Sigmoid colon (tissue), 7 donors: ENCODE results near the gene STOX2. TPM values are rescaled to one million over a fixed set of nuclear protein-coding genes. Genes with fewer than 3 reads are reported as not detected.

Experiments
- DNase-seq: peaks from one replicate; pipeline ENCODE4 v3.0.0-alpha.2; 2019
- H3K27ac ChIP-seq, 4 donors: fragments of 200-600 bp; sonication (generic); one replicate each; pipeline ENCODE4 v1.5.1; 2016 to 2019; ENCODE audit warnings: mild to moderate bottlenecking in 1 of 4
- H3K27me3 ChIP-seq, 3 donors: fragments of 200-600 bp; sonication (generic); one replicate each; pipeline ENCODE4 v1.5.1; 2019; ENCODE audit warnings: mild to moderate bottlenecking in 1 of 3
- H3K36me3 ChIP-seq, 4 donors: fragments of 200-600 bp; sonication (generic); one replicate each; pipeline ENCODE4 v1.5.1; 2016 to 2019
- H3K4me1 ChIP-seq, 4 donors: fragments of 200-600 bp; sonication (generic); one replicate each; pipeline ENCODE4 v1.5.1; 2017 to 2019
- H3K4me3 ChIP-seq, 4 donors: fragments of 200-600 bp; sonication (generic); one replicate each; pipeline ENCODE4 v1.5.1; 2017 to 2019; ENCODE audit warnings: mild to moderate bottlenecking in 2 of 4, moderate library complexity in 1 of 4
- H3K9me3 ChIP-seq, 4 donors: fragments of 200-600 bp in 3 of 4; sonication (generic) in 3 of 4; one replicate each; pipeline versions ENCODE4 v1.5.1 to v1.6.1; 2013 to 2019
- EP300 ChIP-seq, 4 donors: sonication (generic); formaldehyde crosslinking; IDR thresholded peaks; one replicate each; pipeline ENCODE4 v1.6.1; 2017; ENCODE audit warnings: antibody characterized with exemption in 4 of 4
- POLR2A ChIP-seq, 2 donors: fragments of 450-650 bp; IDR thresholded peaks; one replicate each; pipeline ENCODE4 v1.6.1; 2016; ENCODE audit warnings: antibody characterized with exemption in 2 of 2, mild to moderate bottlenecking in 2 of 2, moderate library complexity in 2 of 2
- POLR2AphosphoS5 ChIP-seq, 4 donors: sonication (generic); formaldehyde crosslinking; IDR thresholded peaks; one replicate each; pipeline ENCODE4 v1.6.1; 2017; ENCODE audit warnings: antibody characterized with exemption in 4 of 4
- WGBS, 2 donors: extraction: QIAGEN DNeasy Blood & Tissue Kit; methylation state at CpG; one replicate each; pipeline ENCODE4 v1.1.7; 2013; 5-methylcytosine and 5-hydroxymethylcytosine counted together
- intact Hi-C: fragments of 100-400 bp; cut with DNase I; formaldehyde crosslinking; loops from one replicate; pipeline ENCODE4 v1.15.1; 2023
- polyA plus RNA-seq, 3 donors: library from polyadenylated mRNA; stranded (reverse); fragments of 200-250 nt; gene quantifications; one replicate each; pipeline ENCODE4 v1.2.3, GENCODE V29; 2013
- total RNA-seq, 4 donors: library from RNA; depleted of rRNA; stranded (reverse); fragments of >200 nt; gene quantifications; one replicate each; pipeline ENCODE4 v1.1.0, GENCODE V29; 2016
- TF ChIP-seq, protein P1 (sequence below), 4 experiments: fragments of 450-650 bp in 3 of 4; fragments of 200-600 bp in 1 of 4; IDR thresholded peaks; one replicate each; pipeline ENCODE4 v1.5.1; 2016 to 2019; ENCODE audit warnings: antibody characterized with exemption in 4 of 4, mild to moderate bottlenecking in 3 of 4, moderate library complexity in 2 of 4
- donor health status: healthy with polysubstance abuse.
- donor health status: Bipolar disorder and iron deficiency.
- donor health status: healthy.

Gene STOX2
- total and polyA plus RNA-seq, 7 donors: under 0.01 to 9.6 (median 2.2) TPM

DNA sequence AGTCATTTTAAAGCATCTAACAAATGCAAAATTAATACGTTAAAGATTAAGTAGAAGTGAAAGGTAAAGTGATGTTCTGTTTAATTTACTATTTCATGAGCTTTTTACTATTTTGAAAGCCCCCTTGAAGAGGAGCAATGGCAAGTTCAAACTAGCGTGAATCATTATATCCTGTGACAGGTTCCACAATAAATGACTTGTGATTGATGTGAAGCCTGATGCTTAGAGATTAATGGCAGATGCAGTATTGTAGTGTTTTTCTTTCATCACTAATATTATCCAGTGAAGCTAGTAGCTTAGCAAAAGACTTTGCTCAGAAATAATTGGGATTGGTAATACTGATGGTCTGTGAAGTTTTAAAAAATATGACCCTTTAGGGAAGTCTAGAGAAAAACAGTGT is 57.3 kb downstream of the STOX2 start:
- Histone ChIP-seq H3K4me1 (peaks cover 0 to 13% (median 5%) of the 10 kb centered on the region in 4 donors), H3K36me3 (no peaks in the 10 kb centered on the region), H3K27ac (no peak overlapping the region), H3K27me3 (no peaks in the 10 kb centered on the region), H3K9me3 (no peaks in the 10 kb centered on the region), H3K4me3 (no peak overlapping the region)
- no peak for DNase-seq
- TF ChIP-seq, protein P1, sequence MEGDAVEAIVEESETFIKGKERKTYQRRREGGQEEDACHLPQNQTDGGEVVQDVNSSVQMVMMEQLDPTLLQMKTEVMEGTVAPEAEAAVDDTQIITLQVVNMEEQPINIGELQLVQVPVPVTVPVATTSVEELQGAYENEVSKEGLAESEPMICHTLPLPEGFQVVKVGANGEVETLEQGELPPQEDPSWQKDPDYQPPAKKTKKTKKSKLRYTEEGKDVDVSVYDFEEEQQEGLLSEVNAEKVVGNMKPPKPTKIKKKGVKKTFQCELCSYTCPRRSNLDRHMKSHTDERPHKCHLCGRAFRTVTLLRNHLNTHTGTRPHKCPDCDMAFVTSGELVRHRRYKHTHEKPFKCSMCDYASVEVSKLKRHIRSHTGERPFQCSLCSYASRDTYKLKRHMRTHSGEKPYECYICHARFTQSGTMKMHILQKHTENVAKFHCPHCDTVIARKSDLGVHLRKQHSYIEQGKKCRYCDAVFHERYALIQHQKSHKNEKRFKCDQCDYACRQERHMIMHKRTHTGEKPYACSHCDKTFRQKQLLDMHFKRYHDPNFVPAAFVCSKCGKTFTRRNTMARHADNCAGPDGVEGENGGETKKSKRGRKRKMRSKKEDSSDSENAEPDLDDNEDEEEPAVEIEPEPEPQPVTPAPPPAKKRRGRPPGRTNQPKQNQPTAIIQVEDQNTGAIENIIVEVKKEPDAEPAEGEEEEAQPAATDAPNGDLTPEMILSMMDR (IDR thresholded peaks at IDR 0.05): no peak
- TF ChIP-seq EP300 (IDR thresholded peaks at IDR 0.05) (no peak), POLR2A (IDR thresholded peaks at IDR 0.05) (no peak), POLR2AphosphoS5 (IDR thresholded peaks at IDR 0.05) (no peak)
- intact Hi-C loops: no loop called here
- 89 to 93% methylated on average over 2 of the region's 2 CpGs for WGBS, 2 donors

DNA sequence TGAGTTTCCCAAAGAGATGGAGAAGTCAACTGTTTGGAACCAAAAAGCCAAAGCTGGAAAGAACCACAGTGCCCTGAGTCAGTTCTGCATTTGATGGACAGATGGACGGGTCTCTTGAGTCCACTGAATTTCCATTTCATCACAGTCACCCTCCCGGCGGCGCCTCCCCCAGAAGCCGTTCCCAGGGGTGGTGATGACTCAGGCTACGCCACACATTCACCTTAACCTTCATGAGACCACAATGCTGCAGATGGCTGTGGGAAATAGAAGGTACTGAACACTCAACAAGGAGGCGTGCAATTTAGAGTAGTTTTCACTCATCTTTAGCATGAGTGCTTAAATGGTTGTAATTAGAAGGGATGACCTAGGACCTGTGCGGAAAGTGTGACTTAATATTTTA is 61.3 kb downstream of the STOX2 start:
- no peak for DNase-seq
- Histone ChIP-seq H3K4me3 (no peak overlapping the region), H3K36me3 (no peaks in the 10 kb centered on the region), H3K9me3 (no peaks in the 10 kb centered on the region), H3K4me1 (peaks cover 0 to 3% (median 1%) of the 10 kb centered on the region in 4 donors), H3K27ac (no peak overlapping the region), H3K27me3 (no peaks in the 10 kb centered on the region)
- TF ChIP-seq POLR2A (IDR thresholded peaks at IDR 0.05): no peak
- TF ChIP-seq EP300 (IDR thresholded peaks at IDR 0.05): no peak
- no peak for TF ChIP-seq POLR2AphosphoS5 (IDR thresholded peaks at IDR 0.05)
- TF ChIP-seq, protein P1 (IDR thresholded peaks at IDR 0.05): no peak
- 86 to 94% methylated on average over 8 of the region's 8 CpGs for WGBS, 2 donors
- intact Hi-C loops: no loop called here

DNA sequence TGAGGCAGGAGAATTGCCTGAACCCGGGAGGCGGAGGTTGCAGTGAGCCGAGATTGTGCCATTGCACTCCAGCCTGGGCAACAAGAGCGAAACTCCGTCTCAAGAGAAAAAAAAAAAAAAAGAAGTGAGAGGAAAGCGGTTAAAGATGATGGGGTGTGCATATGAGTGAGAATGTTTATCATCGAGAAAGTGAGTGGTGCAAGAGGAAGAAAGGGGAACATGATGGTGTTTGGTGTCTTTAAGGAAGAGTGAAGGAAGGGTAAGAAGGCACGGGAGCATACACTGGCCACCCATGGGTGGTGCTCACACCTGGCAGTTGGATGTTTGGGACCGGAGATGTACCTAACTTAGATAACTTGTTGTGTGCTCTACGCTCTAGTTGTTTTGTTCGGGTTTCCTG is 62.2 kb downstream of the STOX2 start:
- intact Hi-C loops: no loop called here
- H3K36me3 ChIP-seq: no peaks in the 10 kb centered on the region
- WGBS, 2 donors: 93 to 95% methylated on average over 11 of the region's 11 CpGs
- no peaks in the 10 kb centered on the region for H3K27me3 ChIP-seq
- H3K27ac ChIP-seq: no peak overlapping the region
- no peak overlapping the region for H3K4me3 ChIP-seq
- TF ChIP-seq EP300 (IDR thresholded peaks at IDR 0.05): no peak
- TF ChIP-seq, protein P1 (IDR thresholded peaks at IDR 0.05): no peak
- TF ChIP-seq POLR2AphosphoS5 (IDR thresholded peaks at IDR 0.05): no peak
- TF ChIP-seq POLR2A (IDR thresholded peaks at IDR 0.05): no peak
- no peak for DNase-seq
- H3K9me3 ChIP-seq: no peaks in the 10 kb centered on the region
- H3K4me1 ChIP-seq: no peaks in the 10 kb centered on the region

DNA sequence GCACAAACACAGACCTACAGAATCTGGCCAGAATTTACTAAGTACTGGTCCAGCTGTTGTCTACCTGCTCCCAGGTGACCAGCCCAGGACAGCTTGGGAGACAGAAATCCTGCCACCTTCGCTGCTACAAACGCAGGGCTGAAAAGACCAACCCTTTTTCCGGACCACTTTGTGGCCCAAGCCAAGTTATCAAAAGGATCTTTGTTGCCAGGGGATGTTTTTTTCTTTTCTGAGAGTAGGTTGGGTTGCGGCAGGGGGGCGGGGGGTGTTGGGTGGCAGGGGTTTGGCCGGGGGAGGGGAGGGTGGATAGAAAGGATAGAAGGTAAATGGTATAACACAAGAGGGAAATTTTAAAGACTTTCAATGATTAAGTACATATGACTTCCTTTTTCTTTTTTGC is 63.4 kb downstream of the STOX2 start:
- Histone ChIP-seq H3K27ac (no peak overlapping the region), H3K4me3 (no peak overlapping the region), H3K4me1 (no peaks in the 10 kb centered on the region), H3K27me3 (no peaks in the 10 kb centered on the region), H3K9me3 (no peaks in the 10 kb centered on the region), H3K36me3 (no peaks in the 10 kb centered on the region)
- no peak for DNase-seq
- intact Hi-C loops: no loop called here
- TF ChIP-seq POLR2AphosphoS5 (IDR thresholded peaks at IDR 0.05): no peak
- TF ChIP-seq, protein P1 (IDR thresholded peaks at IDR 0.05): no peak
- TF ChIP-seq POLR2A (IDR thresholded peaks at IDR 0.05): no peak
- TF ChIP-seq EP300 (IDR thresholded peaks at IDR 0.05): no peak
- 46 to 86% methylated on average over 6 of the region's 6 CpGs for WGBS, 2 donors

DNA sequence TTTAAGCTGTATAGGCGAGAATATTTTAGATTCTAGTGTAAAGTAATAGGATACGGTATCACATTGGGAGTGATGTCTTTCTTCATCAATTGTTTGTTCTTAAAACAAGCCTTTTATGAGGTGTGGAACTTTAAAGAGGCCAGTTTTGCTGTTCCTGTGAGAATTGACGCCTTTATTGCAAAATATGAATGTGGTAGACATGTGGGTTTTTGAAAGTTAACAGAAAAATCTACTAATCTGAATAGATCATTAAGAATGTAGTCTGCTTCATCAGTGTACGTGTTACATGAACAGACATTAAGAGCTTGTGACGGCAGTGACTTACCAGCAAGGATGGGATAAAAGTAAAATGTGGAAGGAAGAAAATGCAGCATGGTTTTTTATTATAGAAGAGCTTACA is 63.8 kb downstream of the STOX2 start:
- intact Hi-C loops: no loop called here
- Histone ChIP-seq H3K27ac (no peak overlapping the region), H3K4me1 (no peaks in the 10 kb centered on the region), H3K27me3 (no peaks in the 10 kb centered on the region), H3K9me3 (no peaks in the 10 kb centered on the region), H3K4me3 (no peak overlapping the region), H3K36me3 (no peaks in the 10 kb centered on the region)
- 67 to 88% methylated on average over 5 of the region's 5 CpGs for WGBS, 2 donors
- no peak for TF ChIP-seq EP300 (IDR thresholded peaks at IDR 0.05)
- TF ChIP-seq POLR2A (IDR thresholded peaks at IDR 0.05): no peak
- TF ChIP-seq, protein P1 (IDR thresholded peaks at IDR 0.05): no peak
- no peak for TF ChIP-seq POLR2AphosphoS5 (IDR thresholded peaks at IDR 0.05)
- no peak for DNase-seq
